GM12878 (cell line): ENCODE results near the gene YBX2. TPM values are rescaled to one million over a fixed set of nuclear protein-coding genes. Genes with fewer than 3 reads are reported as not detected.

Experiments used
- CUX1 ChIP-seq: IDR thresholded peaks from 2 replicates; pipeline ENCODE4 v1.6.1; 2012; ENCODE audit warnings: improper control_type of control experiment, low read depth, low read length; ENCODE audit not compliant: insufficient replicate concordance
- DPF2 ChIP-seq: fragments of 450-650 bp; IDR thresholded peaks from 2 replicates; pipeline ENCODE4 v1.6.1; 2017; ENCODE audit warnings: mild to moderate bottlenecking
- EP300 ChIP-seq, 2 experiments: fragments of 150-350 bp in 1 of 2; IDR thresholded peaks; 2 replicates each; pipeline ENCODE4 v1.6.1; 2011 to 2012; ENCODE audit warnings: low read depth in 2 of 2, low read length in 2 of 2, borderline replicate concordance in 1 of 2, improper control_type of control experiment in 1 of 2, inconsistent platforms in 1 of 2; ENCODE audit not compliant: control insufficient read depth in 1 of 2
- ESRRA ChIP-seq: IDR thresholded peaks from 2 replicates; pipeline ENCODE4 v1.6.1; 2012; ENCODE audit warnings: mild to moderate bottlenecking, low read length, improper control_type of control experiment
- GABPA ChIP-seq: IDR thresholded peaks from 2 replicates; pipeline ENCODE4 v1.6.1; 2014; ENCODE audit warnings: antibody characterized with exemption, low read depth, mild to moderate bottlenecking, inconsistent platforms
- GATAD2B ChIP-seq: fragments of 450-650 bp; conservative IDR thresholded peaks from 2 replicates; pipeline ENCODE4 v1.6.1; 2017; ENCODE audit warnings: low read depth, mild to moderate bottlenecking, moderate library complexity
- MLLT1 ChIP-seq: fragments of 450-650 bp; IDR thresholded peaks from 2 replicates; pipeline ENCODE4 v1.6.1; 2016; ENCODE audit warnings: mild to moderate bottlenecking
- NFYB ChIP-seq: IDR thresholded peaks from 2 replicates; pipeline ENCODE4 v1.6.1; 2011; ENCODE audit warnings: low read depth, mild to moderate bottlenecking, low read length, improper control_type of control experiment, moderate library complexity; ENCODE audit not compliant: insufficient read depth
- PAX8 ChIP-seq: fragments of 450-650 bp; IDR thresholded peaks from 2 replicates; pipeline ENCODE4 v1.6.1; 2017; ENCODE audit warnings: mild to moderate bottlenecking, moderate library complexity
- RCOR1 ChIP-seq: conservative IDR thresholded peaks from 2 replicates; pipeline ENCODE4 v1.6.1; 2012; ENCODE audit warnings: low read depth, low read length, improper control_type of control experiment
- RELA ChIP-seq: fragments of 450-650 bp; IDR thresholded peaks from 2 replicates; pipeline ENCODE4 v1.8.0; 2014; ENCODE audit warnings: borderline replicate concordance; ENCODE audit not compliant: partially characterized antibody
- SRF ChIP-seq, 2 experiments: IDR thresholded peaks; 2 replicates each; pipeline ENCODE4 v1.6.1; 2011; ENCODE audit warnings: low read depth in 2 of 2, low read length in 2 of 2, mild to moderate bottlenecking in 1 of 2, moderate library complexity in 1 of 2
- ZBTB4 ChIP-seq: fragments of 450-650 bp; formaldehyde crosslinking; IDR thresholded peaks from 2 replicates; pipeline ENCODE4 v1.4.0; 2022; ENCODE audit warnings: mild to moderate bottlenecking, moderate library complexity
- ZNF217 ChIP-seq: fragments of 450-650 bp; IDR thresholded peaks from 2 replicates; pipeline ENCODE4 v1.6.1; 2017; ENCODE audit warnings: antibody characterized with exemption, mild to moderate bottlenecking
- ZNF384 ChIP-seq: IDR thresholded peaks from 2 replicates; pipeline ENCODE4 v1.6.1; 2012; ENCODE audit warnings: low read depth, mild to moderate bottlenecking, low read length, improper control_type of control experiment, borderline replicate concordance
- ZNF687 ChIP-seq: fragments of 450-650 bp; IDR thresholded peaks from 2 replicates; pipeline ENCODE4 v1.6.1; 2017; ENCODE audit warnings: mild to moderate bottlenecking, moderate library complexity
- polyA plus RNA-seq, 11 experiments: library from polyadenylated mRNA; depleted of rRNA in 4 of 11; unstranded in 6 of 11; stranded (reverse) in 5 of 11; fragments of >200 nt; fragmentation: Nextera tagmentation in 4 of 11; fragmentation: Illumina TruSeq in 1 of 11; extraction: Ambion mirVana in 4 of 11; extraction: Trizol in 1 of 11; gene quantifications; 1 replicate in 1 of 11; 2 replicates in 10 of 11; pipeline versions ENCODE4 v1.2.1 to v1.2.3, GENCODE V29; 2011 to 2016; ENCODE audit warnings: inconsistent platforms in 2 of 11, missing spikeins in 2 of 11, low read depth in 1 of 11
- total RNA-seq, 4 experiments: library from RNA; depleted of rRNA in 3 of 4; stranded (reverse); fragments of >200 nt in 3 of 4; fragmentation: Illumina TruSeq in 1 of 4; extraction: Trizol in 1 of 4; gene quantifications; 2 replicates each; pipeline versions ENCODE4 v1.2.1 to v1.2.3, GENCODE V29; 2013 to 2021

YBX2 gene
- total and polyA plus RNA-seq, 10 of the 15 experiments (the other 5 are each of a cell fraction or from before 2014, with no cell fraction given) = not detected

GRCh38 chr17:7251661-7252175 lies 42.7 kb downstream of the YBX2 start, which contains the start of gene CTDNEP1 (continued):
- no peak for TF ChIP-seq ZNF687
- TF ChIP-seq NFYB = no peak
- no peak for TF ChIP-seq SRF (IDR thresholded peaks at IDR 0.05; ENCODE audit: low read depth in 2 of 2, low read length in 2 of 2)
- TF ChIP-seq ESRRA = no peak
- peak; percentile 93 for TF ChIP-seq GABPA
- TF ChIP-seq ZBTB4 (CRISPR knock-in tag) = no peak
- TF ChIP-seq GATAD2B = no peak
- no peak for TF ChIP-seq EP300 (IDR thresholded peaks at IDR 0.05; ENCODE audit: borderline replicate concordance in 1 of 2, control insufficient read depth in 1 of 2, low read depth in 2 of 2, low read length in 2 of 2)
- TF ChIP-seq MLLT1 = no peak
- no peak for TF ChIP-seq RCOR1
- TF ChIP-seq PAX8 = no peak
- TF ChIP-seq DPF2 = no peak
- no peak for TF ChIP-seq ZNF384
- TF ChIP-seq RELA = no peak
- TF ChIP-seq ZNF217 = no peak
- TF ChIP-seq CUX1 = no peak
